ENCODE data around the gene WDR62. TPM values are rescaled to one million over a fixed set of nuclear protein-coding genes. Genes with fewer than 3 reads are reported as not detected.

WDR62 gene
- total and polyA plus RNA-seq, 2 donors (not counting 3 experiments of a cell fraction or from before 2014, with no cell fraction given) = 8.0 to 13.4 TPM

- dilution Hi-C loops (cut with MboI; ENCODE audit: extremely low pct_ligation_motif_present, low sequenced_read_pairs) = no loop called here
- FAIRE-seq (peak; percentile 78), DNase-seq (ENCODE audit: low read depth, low spot score) (peak; percentile 64)
- TF ChIP-seq JUN (IDR thresholded peaks at IDR 0.05; ENCODE audit: borderline replicate concordance, insufficient read depth, insufficient read length, low read depth) (no peak), CTCF (IDR thresholded peaks at IDR 0.05; ENCODE audit: extremely low read depth in 1 of 2, insufficient read depth in 1 of 2, low read depth in 1 of 2, low read length in 2 of 2) (no peak), POLR2AphosphoS5 (IDR thresholded peaks at IDR 0.05; ENCODE audit: insufficient read depth, low read depth, low read length) (peak; percentile 55), GATA2 (IDR thresholded peaks at IDR 0.05; ENCODE audit: insufficient read depth, insufficient read length, low read depth, low read length) (no peak), POLR2A (IDR thresholded peaks at IDR 0.05; ENCODE audit: low read depth, low read length) (peak; percentile 16), EZH2 (IDR thresholded peaks at IDR 0.05; ENCODE audit: borderline replicate concordance, low read depth, low read length, severe bottlenecking) (no peak), MYC (IDR thresholded peaks at IDR 0.05; ENCODE audit: low read depth, low read length) (no peak), FOS (IDR thresholded peaks at IDR 0.05; ENCODE audit: borderline replicate concordance, insufficient read depth, low read length) (no peak), MAX (IDR thresholded peaks at IDR 0.05; ENCODE audit: insufficient read depth, insufficient read length) (no peak)
- Histone ChIP-seq H4K20me1 (replicated peaks; ENCODE audit: control insufficient read depth, extremely low read depth, insufficient read depth, low read length) (no peaks in the 10 kb centered on the region), H3K4me1 (ENCODE audit: control insufficient read depth, extremely low read depth, insufficient read depth, low read length) (peaks cover 9% of the 10 kb centered on the region), H3K9me1 (replicated peaks; ENCODE audit: control insufficient read depth, extremely low read depth, insufficient read depth, low read length) (no peaks in the 10 kb centered on the region), H3K27ac (ENCODE audit: insufficient read depth, low read depth, low read length) (no peak overlapping the region), H3K4me3 (replicated peaks in 1 of 3; ENCODE audit: insufficient read depth in 1 of 3, low read depth in 1 of 3, low read length in 3 of 3) (peak overlapping the region in 1 of 3 experiments; percentile 20), H3K36me3 (ENCODE audit: control insufficient read depth in 2 of 2, extremely low read depth in 1 of 2, insufficient read depth in 2 of 2, low read length in 2 of 2) (no peaks in the 10 kb centered on the region), H3K9ac (replicated peaks; ENCODE audit: extremely low read depth, insufficient read depth, low read length) (no peak overlapping the region), H2AFZ (ENCODE audit: low read depth, low read length) (peak overlapping the region; percentile 75), H3K79me2 (ENCODE audit: control insufficient read depth, insufficient read depth, low read length) (no peaks in the 10 kb centered on the region), H3K4me2 (ENCODE audit: insufficient read depth, low read length) (peak overlapping the region; percentile 34), H3K9me3 (replicated peaks; ENCODE audit: control insufficient read depth, insufficient read depth, low read length) (no peaks in the 10 kb centered on the region), H3K27me3 (ENCODE audit: control insufficient read depth in 2 of 2, insufficient read depth in 2 of 2, low read length in 2 of 2) (no peaks in the 10 kb centered on the region)
- POLR2A ChIA-PET = interaction anchor here (0.6 kb wide), 1 partner anchor 77 kb away, joined by 3 read pairs; no protein-coding TSS in a partner anchor
- intact Hi-C loops (cut with micrococcal nuclease) = no loop called here
- CTCF ChIA-PET = interaction anchor here (0.9 to 2.0 kb wide), 2 partner anchors 12 to 119 kb away, joined by 3 to 4 read pairs; no protein-coding TSS in a partner anchor
- BruUV-seq (replicated peaks) = no TSS peak
Observed at GRCh38 chr19:36009220-36009619, 45.5 kb upstream of the WDR62 start.

Measured in endothelial cell of umbilical vein (primary cell).